Chondrocyte (in vitro differentiated cells): ENCODE measurements around the gene SLCO4C1. TPM values are rescaled to one million over a fixed set of nuclear protein-coding genes. Genes with fewer than 3 reads are reported as not detected.

Source experiments
- DNase-seq: peaks from one replicate; pipeline ENCODE4 v3.0.0; 2021; ENCODE audit warnings: mixed read lengths, low spot score
- H3K27ac Mint-ChIP-seq: one replicate; pipeline ENCODE4 v1.8.0; 2021; ENCODE audit warnings: mild to moderate bottlenecking, moderate library complexity, mixed read lengths; ENCODE audit not compliant: unreplicated experiment
- H3K27me3 Mint-ChIP-seq: 2 replicates; pipeline ENCODE4 v1.8.0; 2021; ENCODE audit warnings: low read depth, mixed read lengths
- H3K36me3 Mint-ChIP-seq: 2 replicates; pipeline ENCODE4 v1.8.0; 2021; ENCODE audit warnings: low read depth, mixed read lengths
- H3K4me1 Mint-ChIP-seq: 2 replicates; pipeline ENCODE4 v1.8.0; 2021; ENCODE audit warnings: low read depth, mild to moderate bottlenecking, mixed read lengths
- H3K4me3 Mint-ChIP-seq: one replicate; pipeline ENCODE4 v1.8.0; 2021; ENCODE audit warnings: mild to moderate bottlenecking, moderate library complexity, mixed read lengths; ENCODE audit not compliant: unreplicated experiment
- H3K9me3 Mint-ChIP-seq: 2 replicates; pipeline ENCODE4 v1.8.0; 2021; ENCODE audit warnings: low read depth, mixed read lengths
- total RNA-seq: library from RNA; stranded (reverse); gene quantifications from 3 replicates; pipeline ENCODE4 v1.2.1, GENCODE V29; 2021
- TF ChIP-seq, protein P1 (sequence below): fragments of 200-600 bp; sonication (generic); IDR thresholded peaks from 2 replicates; pipeline ENCODE4 v1.5.0; 2021; ENCODE audit warnings: antibody characterized with exemption, mild to moderate bottlenecking, moderate library complexity

SLCO4C1 gene
- total RNA-seq, 1 donor from 2014 or later: 0.15 TPM

- Mint-ChIP-seq H3K27me3 (no peaks in the 10 kb centered on the region), H3K4me1 (no peaks in the 10 kb centered on the region), H3K4me3 (no peak overlapping the region), H3K27ac (no peak overlapping the region), H3K36me3 (no peaks in the 10 kb centered on the region), H3K9me3 (no peaks in the 10 kb centered on the region)
- DNase-seq: no peak
- TF ChIP-seq, protein P1, sequence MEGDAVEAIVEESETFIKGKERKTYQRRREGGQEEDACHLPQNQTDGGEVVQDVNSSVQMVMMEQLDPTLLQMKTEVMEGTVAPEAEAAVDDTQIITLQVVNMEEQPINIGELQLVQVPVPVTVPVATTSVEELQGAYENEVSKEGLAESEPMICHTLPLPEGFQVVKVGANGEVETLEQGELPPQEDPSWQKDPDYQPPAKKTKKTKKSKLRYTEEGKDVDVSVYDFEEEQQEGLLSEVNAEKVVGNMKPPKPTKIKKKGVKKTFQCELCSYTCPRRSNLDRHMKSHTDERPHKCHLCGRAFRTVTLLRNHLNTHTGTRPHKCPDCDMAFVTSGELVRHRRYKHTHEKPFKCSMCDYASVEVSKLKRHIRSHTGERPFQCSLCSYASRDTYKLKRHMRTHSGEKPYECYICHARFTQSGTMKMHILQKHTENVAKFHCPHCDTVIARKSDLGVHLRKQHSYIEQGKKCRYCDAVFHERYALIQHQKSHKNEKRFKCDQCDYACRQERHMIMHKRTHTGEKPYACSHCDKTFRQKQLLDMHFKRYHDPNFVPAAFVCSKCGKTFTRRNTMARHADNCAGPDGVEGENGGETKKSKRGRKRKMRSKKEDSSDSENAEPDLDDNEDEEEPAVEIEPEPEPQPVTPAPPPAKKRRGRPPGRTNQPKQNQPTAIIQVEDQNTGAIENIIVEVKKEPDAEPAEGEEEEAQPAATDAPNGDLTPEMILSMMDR: no peak
Observed at GRCh38 chr5:102286476-102286875, 9.6 kb downstream of the SLCO4C1 start.

DNA sequence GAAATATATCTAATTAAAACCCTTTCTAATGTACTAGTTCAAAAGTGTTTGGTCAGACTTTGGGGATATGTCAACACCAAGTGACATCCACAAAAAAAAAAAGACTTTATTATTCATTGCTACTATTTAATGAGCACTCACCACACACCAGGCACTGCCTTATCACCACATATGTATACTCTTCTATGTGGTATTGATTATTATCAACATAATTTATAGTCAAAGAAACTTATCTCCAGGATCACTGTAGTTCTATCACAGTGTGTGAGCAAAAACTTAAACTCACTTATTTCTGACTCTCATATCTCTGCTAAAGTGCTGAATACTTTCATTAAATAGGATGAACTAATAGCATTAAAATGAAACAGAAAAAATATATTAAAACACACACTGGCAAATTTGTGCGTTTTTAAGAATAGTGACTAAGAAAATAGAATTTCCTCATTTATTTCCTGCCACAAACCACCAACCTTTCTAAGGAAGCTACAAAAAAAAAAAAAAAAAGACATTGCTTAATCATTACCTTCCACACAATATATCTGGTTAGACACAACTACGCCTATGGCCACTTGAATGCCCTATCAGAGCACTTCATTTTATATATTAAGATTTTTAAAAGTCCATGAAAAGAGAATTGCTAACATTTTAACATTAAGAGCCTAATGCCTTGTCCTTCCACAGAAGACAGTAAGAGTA, 12.8 kb downstream of the SLCO4C1 start:
- no peak overlapping the region for H3K27ac Mint-ChIP-seq
- H3K27me3 Mint-ChIP-seq: no peaks in the 10 kb centered on the region
- H3K9me3 Mint-ChIP-seq: no peaks in the 10 kb centered on the region
- no peaks in the 10 kb centered on the region for H3K4me1 Mint-ChIP-seq
- TF ChIP-seq, protein P1: no peak
- no peak overlapping the region for H3K4me3 Mint-ChIP-seq
- no peaks in the 10 kb centered on the region for H3K36me3 Mint-ChIP-seq
- no peak for DNase-seq

DNA sequence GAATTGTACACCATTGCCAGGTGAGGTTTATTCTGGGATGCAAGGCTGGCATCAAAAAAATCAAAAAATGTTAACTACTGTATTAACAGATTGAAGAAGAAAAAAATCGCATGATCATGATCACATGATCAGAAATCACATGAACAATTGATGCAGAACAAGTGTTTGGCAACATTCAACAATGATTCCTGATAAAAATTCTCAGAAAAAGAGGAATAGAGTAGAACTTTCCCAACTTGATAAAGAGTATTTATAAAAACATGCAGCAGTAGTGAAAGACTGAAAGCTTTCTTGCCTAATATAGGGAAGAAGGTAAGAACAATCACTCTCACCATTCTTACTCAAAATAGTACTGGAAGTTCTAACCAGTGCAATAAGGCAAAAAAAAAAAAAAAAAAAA, 16.4 kb downstream of the SLCO4C1 start:
- Mint-ChIP-seq H3K27ac (no peak overlapping the region), H3K4me1 (no peaks in the 10 kb centered on the region), H3K36me3 (no peaks in the 10 kb centered on the region), H3K4me3 (no peak overlapping the region), H3K27me3 (no peaks in the 10 kb centered on the region), H3K9me3 (no peaks in the 10 kb centered on the region)
- DNase-seq: no peak
- TF ChIP-seq, protein P1: no peak

- H3K36me3 Mint-ChIP-seq: no peaks in the 10 kb centered on the region
- no peak overlapping the region for H3K27ac Mint-ChIP-seq
- no peaks in the 10 kb centered on the region for H3K4me1 Mint-ChIP-seq
- TF ChIP-seq, protein P1: no peak
- no peaks in the 10 kb centered on the region for H3K27me3 Mint-ChIP-seq
- DNase-seq: no peak
- H3K4me3 Mint-ChIP-seq: no peak overlapping the region
- no peaks in the 10 kb centered on the region for H3K9me3 Mint-ChIP-seq
Observed at GRCh38 chr5:102278231-102278630, 17.9 kb downstream of the SLCO4C1 start.

DNA sequence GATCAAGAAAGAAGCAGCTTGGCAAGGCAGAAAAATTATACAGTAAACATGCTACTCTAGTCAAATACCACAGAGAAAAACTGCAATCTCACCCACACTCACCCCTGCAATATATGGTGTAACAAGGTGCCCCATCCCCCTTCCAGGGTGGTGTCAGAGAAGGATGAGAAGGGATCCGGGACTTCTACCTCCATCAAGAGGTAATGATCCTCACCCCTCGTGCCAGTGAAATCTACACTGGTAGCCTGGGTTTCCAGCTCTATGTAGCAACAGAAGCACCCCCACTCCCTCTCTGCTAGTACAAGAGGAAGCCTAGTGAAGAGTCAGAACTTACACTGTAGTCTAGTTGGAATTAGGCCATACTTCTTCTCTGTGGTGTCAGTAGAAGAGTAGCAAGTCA, 18.9 kb downstream of the SLCO4C1 start:
- DNase-seq: no peak
- Mint-ChIP-seq H3K36me3 (no peaks in the 10 kb centered on the region), H3K4me1 (no peaks in the 10 kb centered on the region), H3K9me3 (no peaks in the 10 kb centered on the region), H3K4me3 (no peak overlapping the region), H3K27me3 (no peaks in the 10 kb centered on the region), H3K27ac (no peak overlapping the region)
- TF ChIP-seq, protein P1: no peak
